PFSK-1 (cell line): ENCODE data around the gene PRKN.

Experiments
- TAF1 ChIP-seq: IDR thresholded peaks from 2 replicates; pipeline ENCODE4 v1.6.1; 2012; ENCODE audit warnings: low read length, control low read depth, borderline replicate concordance; ENCODE audit not compliant: insufficient read depth
- TF ChIP-seq, protein P1 (sequence below), 2 experiments: IDR thresholded peaks; 2 replicates each; pipeline versions ENCODE4 v1.6.1 to v1.8.0; 2011 to 2012; ENCODE audit warnings: low read depth in 2 of 2, low read length in 2 of 2, control low read depth in 1 of 2, inconsistent platforms in 1 of 2, mild to moderate bottlenecking in 1 of 2, moderate library complexity in 1 of 2; ENCODE audit not compliant: insufficient read depth in 1 of 2

DNA sequence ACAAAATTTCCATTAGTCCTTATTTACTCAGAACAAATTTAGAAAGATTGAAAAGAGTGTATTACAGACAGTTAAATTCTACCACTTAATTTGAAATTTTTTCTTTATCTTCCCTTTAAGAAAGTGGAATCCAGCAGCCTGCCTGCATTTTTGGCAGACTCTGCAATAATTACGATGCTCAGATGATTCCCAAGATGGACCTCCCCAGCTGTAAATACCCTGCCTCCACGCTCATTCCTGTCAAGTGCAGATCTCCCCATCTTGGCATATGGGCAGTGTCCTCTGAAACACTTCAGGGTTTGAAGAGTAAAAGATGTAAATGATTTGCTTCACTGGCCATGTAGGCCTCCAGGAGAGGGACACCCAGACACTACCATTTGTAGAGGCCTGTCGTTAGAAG lies 471.2 kb downstream of the PRKN start:
- TF ChIP-seq, protein P1, sequence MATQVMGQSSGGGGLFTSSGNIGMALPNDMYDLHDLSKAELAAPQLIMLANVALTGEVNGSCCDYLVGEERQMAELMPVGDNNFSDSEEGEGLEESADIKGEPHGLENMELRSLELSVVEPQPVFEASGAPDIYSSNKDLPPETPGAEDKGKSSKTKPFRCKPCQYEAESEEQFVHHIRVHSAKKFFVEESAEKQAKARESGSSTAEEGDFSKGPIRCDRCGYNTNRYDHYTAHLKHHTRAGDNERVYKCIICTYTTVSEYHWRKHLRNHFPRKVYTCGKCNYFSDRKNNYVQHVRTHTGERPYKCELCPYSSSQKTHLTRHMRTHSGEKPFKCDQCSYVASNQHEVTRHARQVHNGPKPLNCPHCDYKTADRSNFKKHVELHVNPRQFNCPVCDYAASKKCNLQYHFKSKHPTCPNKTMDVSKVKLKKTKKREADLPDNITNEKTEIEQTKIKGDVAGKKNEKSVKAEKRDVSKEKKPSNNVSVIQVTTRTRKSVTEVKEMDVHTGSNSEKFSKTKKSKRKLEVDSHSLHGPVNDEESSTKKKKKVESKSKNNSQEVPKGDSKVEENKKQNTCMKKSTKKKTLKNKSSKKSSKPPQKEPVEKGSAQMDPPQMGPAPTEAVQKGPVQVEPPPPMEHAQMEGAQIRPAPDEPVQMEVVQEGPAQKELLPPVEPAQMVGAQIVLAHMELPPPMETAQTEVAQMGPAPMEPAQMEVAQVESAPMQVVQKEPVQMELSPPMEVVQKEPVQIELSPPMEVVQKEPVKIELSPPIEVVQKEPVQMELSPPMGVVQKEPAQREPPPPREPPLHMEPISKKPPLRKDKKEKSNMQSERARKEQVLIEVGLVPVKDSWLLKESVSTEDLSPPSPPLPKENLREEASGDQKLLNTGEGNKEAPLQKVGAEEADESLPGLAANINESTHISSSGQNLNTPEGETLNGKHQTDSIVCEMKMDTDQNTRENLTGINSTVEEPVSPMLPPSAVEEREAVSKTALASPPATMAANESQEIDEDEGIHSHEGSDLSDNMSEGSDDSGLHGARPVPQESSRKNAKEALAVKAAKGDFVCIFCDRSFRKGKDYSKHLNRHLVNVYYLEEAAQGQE (IDR thresholded peaks at IDR 0.05; ENCODE audit: insufficient read depth in 1 of 2, low read depth in 2 of 2, low read length in 2 of 2): no peak
- TF ChIP-seq TAF1: no peak
